Pancreas (tissue), 10 donors: ENCODE data around the gene IL31RA. TPM values are rescaled to one million over a fixed set of nuclear protein-coding genes. Genes with fewer than 3 reads are reported as not detected.
"Not testable (repeated sequence)": the region's sequence is repeated elsewhere in the genome, so short reads cannot be mapped to it uniquely, and the experiment has no call there.

Experiments used
- ATAC-seq, 4 donors: fragments of 200-7000 bp; cut with Tn5 transposase; one replicate each; pipeline versions ENCODE4 v1.8.0 to v1.9.1; 2020; ENCODE audit warnings: mild to moderate bottlenecking in 4 of 4, moderate library complexity in 4 of 4
- DNase-seq, 6 donors: peaks; one replicate each; pipeline ENCODE4 v3.0.0-alpha.2; 2020
- FAIRE-seq: peaks from 2 replicates; lab custom pipeline; 2012; peaks lifted over from hg19 to GRCh38; lab: Jason Lieb, UNC
- H3K27ac ChIP-seq, 4 donors: fragments of 200-600 bp; sonication (generic); 1 replicate in 3 of 4; 2 replicates in 1 of 4; pipeline versions ENCODE4 v1.5.0 to v1.8.0; 2020
- H3K27me3 ChIP-seq, 4 donors: fragments of 200-600 bp; one replicate each; pipeline ENCODE4 v1.8.0; 2021
- H3K36me3 ChIP-seq, 3 donors: fragments of 200-600 bp; sonication (generic) in 1 of 3; one replicate each; pipeline versions ENCODE4 v1.5.0 to v1.8.0; 2020 to 2021
- H3K4me1 ChIP-seq, 3 donors: fragments of 200-600 bp; one replicate each; pipeline ENCODE4 v1.8.0; 2021
- H3K4me3 ChIP-seq, 4 donors: fragments of 200-600 bp; sonication (generic) in 2 of 4; one replicate each; pipeline versions ENCODE4 v1.5.0 to v1.8.0; 2020 to 2021
- H3K9me3 ChIP-seq, 4 donors: fragments of 200-600 bp; one replicate each; pipeline ENCODE4 v1.8.0; 2021
- WGBS, 2 donors: extraction: QIAGEN DNeasy Blood & Tissue Kit; methylation state at CpG; one replicate each; pipeline ENCODE4 v1.1.7; 2013; 5-methylcytosine and 5-hydroxymethylcytosine counted together
- intact Hi-C, 3 donors: fragments of 100-400 bp; cut with DNase I; formaldehyde crosslinking; loops; one replicate each; pipeline versions ENCODE4 v1.11.1 to v1.14.2; 2022
- polyA plus RNA-seq, 2 donors: library from polyadenylated mRNA; stranded (reverse); fragments of 200-250 nt; gene quantifications; one replicate each; pipeline ENCODE4 v1.2.3, GENCODE V29; 2013
- total RNA-seq, 6 donors: library from RNA; stranded (reverse); fragmentation: NEBNext Ultra II Directional in 4 of 6; extraction: Animal tissue kit (Norgen Biotek cat#: 25700) in 4 of 6; gene quantifications; one replicate each; pipeline versions ENCODE4 v1.2.1 to v1.2.4, GENCODE V29; 2021 to 2023
- TF ChIP-seq, protein P1 (sequence below), 4 donors: fragments of 200-600 bp; sonication (generic) in 3 of 4; IDR thresholded peaks; one replicate each; pipeline versions ENCODE4 v1.5.0 to v1.8.0; 2021; ENCODE audit warnings: antibody characterized with exemption in 4 of 4
- donor health status: healthy with polysubstance abuse.
- donor health status: DM: no; HTN: no; CAD: no; lungs with moderate emphysema.
- donor health status: DM: no; HTN: no; CAD: no.
- donor health status: control.
- donor health status: control.
- donor health status: Bipolar disorder and iron deficiency.
- donor health status: DM: yes; HTN: yes; CAD: no.
- donor health status: DM: no; HTN: no; CAD: no.
- donor health status: DM: no; HTN: no; CAD: no.
- donor health status: DM: yes; HTN: yes; CAD: no.

Gene IL31RA
- total and polyA plus RNA-seq, 8 donors = 0.07 to 0.44 (median 0.24) TPM

DNA sequence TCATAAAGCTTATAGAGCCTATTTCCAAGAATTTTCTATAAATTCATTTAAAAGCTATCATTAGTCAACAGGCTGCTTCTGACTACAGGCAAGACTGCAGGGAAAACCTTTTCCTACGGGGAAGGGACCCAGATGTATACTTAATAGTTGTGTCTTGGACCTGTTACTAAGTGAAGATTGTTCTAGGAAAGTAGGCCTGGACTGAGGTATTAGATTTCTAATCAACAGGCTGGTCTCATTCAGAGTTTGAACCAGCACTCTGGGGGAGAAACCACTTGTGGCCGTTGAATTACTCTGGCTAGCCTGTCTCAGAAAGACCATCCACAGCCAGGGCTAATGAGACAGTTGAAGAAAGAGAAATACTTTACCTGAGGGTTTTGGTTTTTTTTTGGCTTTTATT, 83.6 kb downstream of the IL31RA start:
- Histone ChIP-seq H3K36me3 (no peaks in the 10 kb centered on the region), H3K27me3 (no peaks in the 10 kb centered on the region), H3K27ac (no peak overlapping the region), H3K4me3 (no peak overlapping the region), H3K4me1 (no peaks in the 10 kb centered on the region), H3K9me3 (no peaks in the 10 kb centered on the region)
- TF ChIP-seq, protein P1, sequence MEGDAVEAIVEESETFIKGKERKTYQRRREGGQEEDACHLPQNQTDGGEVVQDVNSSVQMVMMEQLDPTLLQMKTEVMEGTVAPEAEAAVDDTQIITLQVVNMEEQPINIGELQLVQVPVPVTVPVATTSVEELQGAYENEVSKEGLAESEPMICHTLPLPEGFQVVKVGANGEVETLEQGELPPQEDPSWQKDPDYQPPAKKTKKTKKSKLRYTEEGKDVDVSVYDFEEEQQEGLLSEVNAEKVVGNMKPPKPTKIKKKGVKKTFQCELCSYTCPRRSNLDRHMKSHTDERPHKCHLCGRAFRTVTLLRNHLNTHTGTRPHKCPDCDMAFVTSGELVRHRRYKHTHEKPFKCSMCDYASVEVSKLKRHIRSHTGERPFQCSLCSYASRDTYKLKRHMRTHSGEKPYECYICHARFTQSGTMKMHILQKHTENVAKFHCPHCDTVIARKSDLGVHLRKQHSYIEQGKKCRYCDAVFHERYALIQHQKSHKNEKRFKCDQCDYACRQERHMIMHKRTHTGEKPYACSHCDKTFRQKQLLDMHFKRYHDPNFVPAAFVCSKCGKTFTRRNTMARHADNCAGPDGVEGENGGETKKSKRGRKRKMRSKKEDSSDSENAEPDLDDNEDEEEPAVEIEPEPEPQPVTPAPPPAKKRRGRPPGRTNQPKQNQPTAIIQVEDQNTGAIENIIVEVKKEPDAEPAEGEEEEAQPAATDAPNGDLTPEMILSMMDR (IDR thresholded peaks at IDR 0.05) = no peak
- DNase-seq (no peak), FAIRE-seq (no peak), ATAC-seq (no peak)
- 82 to 88% methylated on average over 2 of the region's 2 CpGs for WGBS, 2 donors
- intact Hi-C loops = no loop called here

DNA sequence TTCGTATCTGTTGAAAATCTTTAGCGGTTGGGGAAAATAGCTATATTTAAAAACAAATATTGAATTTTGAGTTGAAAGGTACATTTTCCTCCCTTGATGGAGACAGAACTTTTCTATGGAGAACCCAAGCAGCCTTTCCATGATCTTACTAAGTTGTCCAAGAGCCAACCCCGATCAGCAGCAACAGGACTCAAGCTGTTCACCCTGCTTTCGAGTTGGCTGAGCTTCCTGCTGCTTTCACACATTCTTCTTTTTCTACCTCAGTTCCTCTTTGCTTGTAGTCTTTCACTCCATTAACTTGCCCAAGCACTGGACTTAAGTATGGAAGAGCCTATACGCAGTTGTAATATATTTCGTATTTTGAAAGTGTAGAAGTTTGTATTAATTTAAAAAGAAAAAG, 84.2 kb downstream of the IL31RA start:
- Histone ChIP-seq H3K27ac (no peak overlapping the region), H3K4me1 (no peaks in the 10 kb centered on the region), H3K36me3 (no peaks in the 10 kb centered on the region), H3K4me3 (no peak overlapping the region), H3K9me3 (no peaks in the 10 kb centered on the region), H3K27me3 (no peaks in the 10 kb centered on the region)
- WGBS, 2 donors = 91% methylated on average over 6 of the region's 6 CpGs
- TF ChIP-seq, protein P1 (IDR thresholded peaks at IDR 0.05) = no peak
- intact Hi-C loops = no loop called here
- FAIRE-seq = no peak
- no peak for ATAC-seq
- no peak for DNase-seq

DNA sequence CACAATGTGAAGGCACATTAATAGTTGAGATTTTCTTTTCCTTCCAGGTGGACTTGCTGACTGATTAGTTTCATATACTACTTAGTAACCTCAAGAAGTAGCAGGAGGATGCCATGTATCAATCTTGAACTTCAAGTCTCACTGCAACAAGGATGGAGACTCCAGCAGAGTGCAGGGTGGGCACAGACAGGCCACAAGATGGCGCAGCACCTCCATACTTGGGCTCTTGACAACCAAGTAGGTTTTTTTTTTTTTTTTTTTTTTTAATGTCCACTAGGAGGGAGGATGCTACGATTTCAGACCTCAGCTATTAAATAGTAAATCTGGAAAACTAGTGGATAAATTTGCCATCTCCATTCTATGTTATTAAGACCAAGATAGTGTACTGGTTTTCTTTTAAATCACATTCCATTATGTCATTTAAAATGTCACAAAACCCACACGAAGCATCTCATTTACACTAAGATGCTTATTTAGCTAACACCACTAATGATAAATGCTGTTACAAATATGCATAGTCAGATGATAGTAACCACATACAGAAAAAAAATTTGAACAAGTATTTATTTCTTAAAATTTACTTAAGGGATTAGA, 85.0 kb downstream of the IL31RA start:
- no peaks in the 10 kb centered on the region for H3K4me1 ChIP-seq
- no peak overlapping the region for H3K4me3 ChIP-seq
- DNase-seq (peak in 5 of 6 donors; percentile 52 to 81 (median 74)), ATAC-seq (peak; percentile 72 to 86 (median 81)), FAIRE-seq (peak; percentile 96)
- TF ChIP-seq, protein P1 (IDR thresholded peaks at IDR 0.05) = peak; percentile 41 to 67 (median 66)
- peaks cover 0 to 7% (median 3%) of the 10 kb centered on the region in 3 donors for H3K36me3 ChIP-seq
- 30 to 34% methylated on average over 3 of the region's 3 CpGs for WGBS, 2 donors
- no peaks in the 10 kb centered on the region for H3K27me3 ChIP-seq
- no peaks in the 10 kb centered on the region for H3K9me3 ChIP-seq
- no peak overlapping the region for H3K27ac ChIP-seq
- intact Hi-C loops = no loop called here

DNA sequence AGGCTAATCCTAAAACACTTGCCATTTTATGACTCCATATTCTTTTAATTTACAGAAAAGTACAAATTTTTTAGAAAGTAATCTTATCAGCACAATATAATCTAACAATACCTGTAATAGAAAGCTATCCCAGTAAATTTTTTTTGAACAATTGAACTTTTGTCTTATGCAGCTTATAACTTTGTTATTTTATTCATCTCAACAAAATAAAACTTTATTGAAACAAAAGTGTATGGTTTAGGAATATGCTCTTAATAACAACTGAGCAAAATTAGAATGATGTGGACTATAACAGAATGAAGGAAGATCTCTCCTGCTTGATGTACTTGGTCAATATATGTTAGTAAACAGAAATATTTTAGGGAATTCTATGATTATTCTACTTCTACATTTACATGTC, 86.4 kb downstream of the IL31RA start:
- intact Hi-C loops, H3K4me3 ChIP-seq, DNase-seq, H3K27me3 ChIP-seq, H3K4me1 ChIP-seq, H3K9me3 ChIP-seq, H3K27ac ChIP-seq, ATAC-seq: not testable (repeated sequence)
- peak; percentile 95 for FAIRE-seq
- peaks cover 0 to 19% (median 9%) of the 10 kb centered on the region in 3 donors for H3K36me3 ChIP-seq

DNA sequence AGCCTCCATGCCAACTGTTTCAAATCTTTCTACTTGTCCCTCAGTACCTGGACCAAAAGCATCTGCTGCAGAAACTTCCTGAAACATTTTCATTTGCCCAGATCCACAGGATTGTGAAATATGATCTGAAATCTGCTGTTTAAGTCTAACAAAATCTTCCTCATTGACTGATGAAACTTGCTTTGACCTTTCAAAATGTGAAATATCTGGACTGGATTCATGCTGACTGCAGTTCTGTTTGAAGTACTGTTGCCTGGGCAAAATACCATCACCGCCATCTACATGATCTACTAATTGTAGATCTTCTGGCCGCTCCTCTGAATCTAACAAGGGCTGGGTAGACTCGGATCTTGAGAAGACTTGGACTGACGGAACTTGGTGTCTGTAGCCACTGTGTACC, 90.0 kb downstream of the IL31RA start:
- H3K4me3 ChIP-seq, ATAC-seq, FAIRE-seq, H3K9me3 ChIP-seq, DNase-seq, intact Hi-C loops, H3K27ac ChIP-seq, H3K4me1 ChIP-seq, H3K27me3 ChIP-seq: not testable (repeated sequence)
- H3K36me3 ChIP-seq = peaks cover 0 to 21% (median 14%) of the 10 kb centered on the region in 3 donors
- 94 to 95% methylated on average over 4 of the region's 4 CpGs for WGBS, 2 donors

DNA sequence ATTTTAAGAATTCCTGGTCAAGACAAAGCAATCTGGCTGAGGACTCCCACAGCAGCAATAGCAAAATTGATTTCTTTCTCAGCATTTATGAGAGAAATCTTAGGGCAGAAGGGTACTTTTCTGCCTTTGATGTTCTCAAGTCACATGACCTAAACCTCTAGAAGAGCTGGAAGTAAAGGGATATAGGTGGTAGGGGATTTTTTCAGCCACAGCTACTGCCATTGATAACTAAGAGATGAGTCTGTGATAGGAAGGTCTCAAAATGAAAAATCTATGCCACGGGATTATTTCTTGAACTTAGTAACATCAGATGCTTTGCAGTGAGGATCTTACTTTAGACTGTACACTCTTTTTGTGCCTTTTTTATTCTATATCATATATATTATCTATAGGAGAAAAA, 108.1 kb downstream of the IL31RA start:
- DNase-seq (no peak), ATAC-seq (no peak), FAIRE-seq (no peak)
- intact Hi-C loops = no loop called here
- H3K4me3 ChIP-seq = no peak overlapping the region
- peaks cover 0 to 4% (median 0%) of the 10 kb centered on the region in 3 donors for H3K4me1 ChIP-seq
- WGBS, 2 donors = 89 to 90% methylated on average over 1 of the region's 1 CpG
- H3K36me3 ChIP-seq = peaks cover 0 to 74% (median 38%) of the 10 kb centered on the region in 3 donors
- TF ChIP-seq, protein P1 (IDR thresholded peaks at IDR 0.05) = no peak
- no peak overlapping the region for H3K27ac ChIP-seq
- H3K9me3 ChIP-seq = no peaks in the 10 kb centered on the region
- H3K27me3 ChIP-seq = no peaks in the 10 kb centered on the region
